WTC11 (cell line): ENCODE data around the gene KCNJ16. TPM values are rescaled to one million over a fixed set of nuclear protein-coding genes. Genes with fewer than 3 reads are reported as not detected.

Experiments
- ATAC-seq: fragments of 200-7000 bp; cut with Tn5 transposase; 2 replicates; pipeline ENCODE4 v1.10.0; 2021; ENCODE audit warnings: mild to moderate bottlenecking, moderate library complexity
- CTCF ChIA-PET: fragments of 300-600 bp; sonication (Branson Sonifier 250); formaldehyde crosslinking; loops from one replicate; lab custom pipeline; 2021; ENCODE audit warnings: antibody characterized with exemption; lab: Charles Lee
- POLR2A ChIA-PET: fragments of 350-600 bp; sonication (Branson Sonifier 250); formaldehyde crosslinking; loops from one replicate; lab custom pipeline; 2021; ENCODE audit warnings: antibody characterized with exemption; lab: Charles Lee
- DNase-seq: peaks from one replicate; pipeline ENCODE4 v3.0.0; 2021; ENCODE audit warnings: low spot score
- H3K27ac Mint-ChIP-seq: 2 replicates; pipeline ENCODE4 v1.8.0; 2021; ENCODE audit warnings: mixed read lengths
- H3K27me3 Mint-ChIP-seq: 2 replicates; pipeline ENCODE4 v1.8.0; 2021; ENCODE audit warnings: low read depth, mild to moderate bottlenecking, moderate library complexity, mixed read lengths
- H3K36me3 Mint-ChIP-seq: 2 replicates; pipeline ENCODE4 v1.8.0; 2021; ENCODE audit warnings: mixed read lengths
- H3K4me1 Mint-ChIP-seq: 2 replicates; pipeline ENCODE4 v1.8.0; 2022; ENCODE audit warnings: mixed read lengths
- H3K4me3 Mint-ChIP-seq: 2 replicates; pipeline ENCODE4 v1.8.0; 2021; ENCODE audit warnings: mild to moderate bottlenecking, moderate library complexity, mixed read lengths
- H3K9me3 Mint-ChIP-seq: 2 replicates; pipeline ENCODE4 v1.8.0; 2021; ENCODE audit warnings: mixed read lengths
- AR ChIP-seq: fragments of 250-450 bp; sonication (Bioruptor Pico); IDR thresholded peaks from 2 replicates; pipeline ENCODE4 v1.9.0; 2021; ENCODE audit warnings: mild to moderate bottlenecking
- ATF2 ChIP-seq: sonication (generic); formaldehyde crosslinking; IDR thresholded peaks from 2 replicates; pipeline ENCODE4 v1.8.1; 2022; ENCODE audit warnings: low read depth, missing genetic modification reagents, borderline replicate concordance
- ATF6 ChIP-seq: sonication (generic); formaldehyde crosslinking; IDR thresholded peaks from 2 replicates; pipeline ENCODE4 v1.8.1; 2023; ENCODE audit warnings: mild to moderate bottlenecking, missing genetic modification reagents
- CREM ChIP-seq: sonication (generic); formaldehyde crosslinking; IDR thresholded peaks from 2 replicates; pipeline ENCODE4 v1.8.1; 2022; ENCODE audit warnings: mild to moderate bottlenecking, missing genetic modification reagents, moderate library complexity
- E2F1 ChIP-seq: sonication (generic); formaldehyde crosslinking; IDR thresholded peaks from 2 replicates; pipeline ENCODE4 v1.8.0; 2022; ENCODE audit warnings: mild to moderate bottlenecking, missing genetic modification reagents
- ESRRA ChIP-seq: sonication (generic); formaldehyde crosslinking; IDR thresholded peaks from 2 replicates; pipeline ENCODE4 v1.8.1; 2022; ENCODE audit warnings: mild to moderate bottlenecking, missing genetic modification reagents, borderline replicate concordance
- FOXP4 ChIP-seq: sonication (generic); formaldehyde crosslinking; IDR thresholded peaks from 2 replicates; pipeline ENCODE4 v1.8.0; 2022; ENCODE audit warnings: mild to moderate bottlenecking, missing genetic modification reagents
- GRHL2 ChIP-seq: fragments of 250-450 bp; sonication (Bioruptor Pico); IDR thresholded peaks from 2 replicates; pipeline ENCODE4 v1.8.0; 2022; ENCODE audit warnings: mild to moderate bottlenecking, moderate library complexity; ENCODE audit not compliant: insufficient replicate concordance, severe bottlenecking
- HMGA2 ChIP-seq: fragments of 250-450 bp; sonication (Bioruptor Pico); IDR thresholded peaks from 2 replicates; pipeline ENCODE4 v1.4.0; 2021; ENCODE audit warnings: mild to moderate bottlenecking, moderate library complexity
- IRF2 ChIP-seq: sonication (generic); formaldehyde crosslinking; IDR thresholded peaks from 2 replicates; pipeline ENCODE4 v1.8.0; 2022; ENCODE audit warnings: low read depth, missing genetic modification reagents, borderline replicate concordance
- MLX ChIP-seq: sonication (generic); formaldehyde crosslinking; IDR thresholded peaks from 2 replicates; pipeline ENCODE4 v1.8.1; 2023; ENCODE audit warnings: mild to moderate bottlenecking, missing genetic modification reagents, moderate library complexity
- MYBL2 ChIP-seq: sonication (generic); formaldehyde crosslinking; IDR thresholded peaks from 2 replicates; pipeline ENCODE4 v1.8.1; 2023; ENCODE audit warnings: mild to moderate bottlenecking, moderate library complexity, missing genetic modification reagents
- NFATC4 ChIP-seq: fragments of 250-450 bp; sonication (Bioruptor Pico); IDR thresholded peaks from 2 replicates; pipeline ENCODE4 v1.9.0; 2021; ENCODE audit warnings: mild to moderate bottlenecking
- NR3C1 ChIP-seq: sonication (generic); formaldehyde crosslinking; conservative IDR thresholded peaks from 2 replicates; pipeline ENCODE4 v1.8.1; 2023; ENCODE audit warnings: low read depth, mild to moderate bottlenecking, missing genetic modification reagents
- PRDM15 ChIP-seq: sonication (generic); formaldehyde crosslinking; IDR thresholded peaks from 2 replicates; pipeline ENCODE4 v1.8.0; 2022; ENCODE audit warnings: missing genetic modification reagents
- ZMAT4 ChIP-seq: fragments of 250-450 bp; sonication (Bioruptor Pico); IDR thresholded peaks from 2 replicates; pipeline ENCODE4 v1.9.0; 2021; ENCODE audit warnings: mild to moderate bottlenecking
- ZNF219 ChIP-seq: sonication (generic); formaldehyde crosslinking; IDR thresholded peaks from 2 replicates; pipeline ENCODE4 v1.8.0; 2023; ENCODE audit warnings: missing genetic modification reagents, mild to moderate bottlenecking, borderline replicate concordance
- ZNF396 ChIP-seq: fragments of 250-450 bp; sonication (Bioruptor Pico); IDR thresholded peaks from 2 replicates; pipeline ENCODE4 v1.8.0; 2021; ENCODE audit warnings: mild to moderate bottlenecking, moderate library complexity, borderline replicate concordance
- total RNA-seq: library from RNA; stranded (reverse); gene quantifications from 3 replicates; pipeline ENCODE4 v1.2.3, GENCODE V29; 2021

KCNJ16 gene
- total RNA-seq, 1 experiment from 2014 or later = not detected

- POLR2A ChIA-PET = no interaction called here
- Mint-ChIP-seq H3K27me3 (peaks cover 4% of the 10 kb centered on the region; the same call in 1 of the 2 replicates), H3K27ac (no peak overlapping the region), H3K36me3 (no peaks in the 10 kb centered on the region), H3K4me3 (no peak overlapping the region), H3K4me1 (peaks cover 9% of the 10 kb centered on the region), H3K9me3 (peaks cover 13% of the 10 kb centered on the region)
- TF ChIP-seq ESRRA (CRISPR knock-in tag) (no peak), NR3C1 (CRISPR knock-in tag) (no peak), ZNF219 (CRISPR knock-in tag) (no peak), AR (CRISPR knock-in tag) (no peak)
- ATAC-seq (no peak), DNase-seq (no peak)
- CTCF ChIA-PET = interaction anchor here (1.0 kb wide), 1 partner anchor 137 kb away, joined by 4 read pairs; no protein-coding TSS in a partner anchor
Observed at GRCh38 chr17:70030371-70030770, 44.7 kb upstream of the KCNJ16 start.

GRCh38 chr17:70031341-70031740 is 43.7 kb upstream of the KCNJ16 start:
- Mint-ChIP-seq H3K9me3 (peaks cover 13% of the 10 kb centered on the region), H3K4me1 (peaks cover 12% of the 10 kb centered on the region), H3K4me3 (no peak overlapping the region), H3K36me3 (no peaks in the 10 kb centered on the region), H3K27me3 (peaks cover 4% of the 10 kb centered on the region; the same call in 1 of the 2 replicates), H3K27ac (no peak overlapping the region)
- no peak for TF ChIP-seq FOXP4 (CRISPR knock-in tag)
- no peak for TF ChIP-seq ATF2 (CRISPR knock-in tag)
- no peak for TF ChIP-seq GRHL2 (CRISPR knock-in tag)
- no peak for TF ChIP-seq HMGA2 (CRISPR knock-in tag)
- no peak for TF ChIP-seq MYBL2 (CRISPR knock-in tag)
- TF ChIP-seq E2F1 (CRISPR knock-in tag) = no peak
- TF ChIP-seq IRF2 (CRISPR knock-in tag) = no peak
- TF ChIP-seq ZMAT4 = no peak
- TF ChIP-seq ATF6 (CRISPR knock-in tag) = no peak
- TF ChIP-seq CREM = no peak
- TF ChIP-seq MLX (CRISPR knock-in tag) = no peak
- TF ChIP-seq PRDM15 (CRISPR knock-in tag) = no peak
- no peak for TF ChIP-seq NFATC4 (CRISPR knock-in tag)
- no peak for TF ChIP-seq ZNF396 (CRISPR knock-in tag)
- ChIA-PET CTCF (no interaction called here), POLR2A (no interaction called here)
- DNase-seq (no peak), ATAC-seq (no peak)
